ENCODE results near the gene TCF4. TPM values are rescaled to one million over a fixed set of nuclear protein-coding genes. Genes with fewer than 3 reads are reported as not detected.
A peak's percentile ranks its signal among the peaks of the same experiment; 100 is the strongest.

The TCF4 gene
- total and polyA plus RNA-seq, 2 donors (not counting 1 experiment from before 2014, with no cell fraction given) = 68.5 to 353 TPM

DNA sequence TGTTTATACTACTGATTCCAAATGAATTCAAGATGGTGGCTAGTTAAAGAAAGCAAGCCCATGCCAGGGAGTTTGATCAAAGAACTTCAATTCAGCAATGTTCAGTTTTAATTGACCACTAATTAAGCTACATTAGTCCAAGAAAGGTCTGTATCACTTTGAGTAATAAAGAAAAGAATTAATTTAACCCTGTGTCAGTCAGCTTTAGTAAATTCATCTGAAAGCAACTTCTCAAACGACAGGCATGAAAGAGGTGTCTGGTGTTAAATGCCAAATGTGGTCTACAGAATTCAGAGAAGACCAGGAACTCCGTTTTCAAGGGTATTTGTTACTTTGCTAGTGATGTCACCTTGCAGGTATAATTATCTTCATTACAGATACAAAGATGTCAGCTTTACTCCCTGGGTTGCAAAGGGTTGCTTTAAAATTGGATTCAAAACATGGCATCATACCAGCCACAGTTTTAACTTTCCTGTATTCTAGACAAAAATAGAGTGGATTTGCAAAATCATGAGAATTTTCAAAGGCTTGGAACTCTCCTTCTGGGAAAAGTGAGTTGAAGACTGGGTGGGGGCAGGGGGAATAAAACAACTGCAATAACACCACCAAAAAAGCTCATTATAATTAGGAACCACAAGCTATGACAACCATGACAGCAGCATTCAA is 281.5 kb downstream of the TCF4 start:
- DNase-seq = no peak
- Histone ChIP-seq H4K20me1 (ENCODE audit: control insufficient read depth, insufficient read depth, low read length, poor library complexity, severe bottlenecking) (peaks cover 55% of the 10 kb centered on the region), H2AFZ (ENCODE audit: insufficient read depth, low read depth, low read length, poor library complexity, severe bottlenecking) (no peak overlapping the region), H3K9me3 (ENCODE audit: control extremely low read depth in 1 of 3, control insufficient read depth in 2 of 3, insufficient read depth in 1 of 3, low read length in 2 of 3) (no peaks in the 10 kb centered on the region), H3K4me2 (replicated peaks; ENCODE audit: low read depth, low read length, poor library complexity, severe bottlenecking) (peak overlapping the region; percentile 49), H3K4me1 (ENCODE audit: control insufficient read depth in 2 of 2, insufficient read depth in 2 of 2, low read length in 2 of 2) (peaks cover 60 to 77% of the 10 kb centered on the region in 2 donors), H3K36me3 (replicated peaks in 1 of 2; ENCODE audit: control extremely low read depth in 1 of 2, control insufficient read depth in 1 of 2, extremely low read depth in 1 of 2, insufficient read depth in 2 of 2, low read length in 1 of 2) (peaks cover 7% of the 10 kb centered on the region in 2 experiments), H3K79me2 (ENCODE audit: control insufficient read depth, insufficient read depth, low read length) (peaks cover 100% of the 10 kb centered on the region), H3K27me3 (replicated peaks in 1 of 4; ENCODE audit: control extremely low read depth in 1 of 4, control insufficient read depth in 3 of 4, insufficient read depth in 4 of 4, low read length in 3 of 4) (no peaks in the 10 kb centered on the region), H3K27ac (ENCODE audit: low read length in 2 of 2) (peak overlapping the region in 1 of 2 donors; percentile 58), H3K4me3 (ENCODE audit: control extremely low read depth in 1 of 5, extremely low read depth in 1 of 5, insufficient read depth in 1 of 5, low read depth in 2 of 5, low read length in 4 of 5) (no peak overlapping the region), H3K9ac (ENCODE audit: low read length) (no peak overlapping the region)
- no peaks in the 10 kb centered on the region for H3K27me3 Mint-ChIP-seq
- no peak overlapping the region for H3K4me3 Mint-ChIP-seq
- TF ChIP-seq EZH2 (IDR thresholded peaks at IDR 0.05; ENCODE audit: borderline replicate concordance, insufficient read depth, low read depth, low read length, poor library complexity, severe bottlenecking) = no peak
- TF ChIP-seq, protein P1, sequence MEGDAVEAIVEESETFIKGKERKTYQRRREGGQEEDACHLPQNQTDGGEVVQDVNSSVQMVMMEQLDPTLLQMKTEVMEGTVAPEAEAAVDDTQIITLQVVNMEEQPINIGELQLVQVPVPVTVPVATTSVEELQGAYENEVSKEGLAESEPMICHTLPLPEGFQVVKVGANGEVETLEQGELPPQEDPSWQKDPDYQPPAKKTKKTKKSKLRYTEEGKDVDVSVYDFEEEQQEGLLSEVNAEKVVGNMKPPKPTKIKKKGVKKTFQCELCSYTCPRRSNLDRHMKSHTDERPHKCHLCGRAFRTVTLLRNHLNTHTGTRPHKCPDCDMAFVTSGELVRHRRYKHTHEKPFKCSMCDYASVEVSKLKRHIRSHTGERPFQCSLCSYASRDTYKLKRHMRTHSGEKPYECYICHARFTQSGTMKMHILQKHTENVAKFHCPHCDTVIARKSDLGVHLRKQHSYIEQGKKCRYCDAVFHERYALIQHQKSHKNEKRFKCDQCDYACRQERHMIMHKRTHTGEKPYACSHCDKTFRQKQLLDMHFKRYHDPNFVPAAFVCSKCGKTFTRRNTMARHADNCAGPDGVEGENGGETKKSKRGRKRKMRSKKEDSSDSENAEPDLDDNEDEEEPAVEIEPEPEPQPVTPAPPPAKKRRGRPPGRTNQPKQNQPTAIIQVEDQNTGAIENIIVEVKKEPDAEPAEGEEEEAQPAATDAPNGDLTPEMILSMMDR (IDR thresholded peaks at IDR 0.05) = no peak
- ChIA-PET POLR2A (interaction anchor here (1.5 kb wide), 1 partner anchor 11 kb away, joined by 3 read pairs; no protein-coding TSS in a partner anchor), CTCF (interaction anchor here (0.6 to 4.0 kb wide), 2 partner anchors 13 to 189 kb away, joined by 4 to 26 read pairs; no protein-coding TSS in a partner anchor)
- peaks cover 86% of the 10 kb centered on the region for H3K4me1 Mint-ChIP-seq
- no peak for ATAC-seq (ENCODE audit: low read depth)
- WGBS (ENCODE audit: insufficient coverage) = no CpG with 5 or more reads among the region's 2 CpGs
- intact Hi-C loops (cut with micrococcal nuclease) = loop anchor here (2.0 kb wide), 1 partner anchor 14 kb away; no protein-coding TSS in a partner anchor
- H3K9me3 Mint-ChIP-seq (ENCODE audit: insufficient read depth) = no peaks in the 10 kb centered on the region
- no peak overlapping the region for H3K27ac Mint-ChIP-seq

Measured in B cell (primary cell).